Measurements from ENCODE around the gene TRNT1. TPM values are rescaled to one million over a fixed set of nuclear protein-coding genes. Genes with fewer than 3 reads are reported as not detected.
A peak's percentile ranks its signal among the peaks of the same experiment; 100 is the strongest.

TRNT1 gene
- total and polyA plus RNA-seq, 5 donors from 2014 or later, result 20.3 to 29.0 (median 26.2) TPM

GRCh38 chr3:3184876-3185275, 58.1 kb downstream of the TRNT1 start:
- Histone ChIP-seq H3K36me3 (ENCODE audit: control insufficient read depth, insufficient read depth, low read length) (no peaks in the 10 kb centered on the region), H3K4me1 (ENCODE audit: control insufficient read depth, insufficient read depth, low read length, poor library complexity, severe bottlenecking) (peaks cover under 1% of the 10 kb centered on the region), H3K4me3 (ENCODE audit: low read depth, low read length) (no peak overlapping the region), H3K27ac (ENCODE audit: insufficient read depth, low read length, poor library complexity, severe bottlenecking) (no peak overlapping the region), H3K9me3 (ENCODE audit: control insufficient read depth in 2 of 2, low read length in 2 of 2) (peaks cover 8 to 9% of the 10 kb centered on the region in 2 experiments), H3K27me3 (ENCODE audit: control insufficient read depth, insufficient read depth, low read length) (peaks cover 22% of the 10 kb centered on the region)
- Mint-ChIP-seq H3K27ac (no peak overlapping the region), H3K9me3 (peaks cover 0 to 16% (median 2%) of the 10 kb centered on the region in 7 donors), H3K27me3 (peaks cover 25% of the 10 kb centered on the region), H3K4me3 (no peak overlapping the region), H3K36me3 (no peaks in the 10 kb centered on the region), H3K4me1 (peaks cover 0 to 10% (median 2%) of the 10 kb centered on the region in 4 donors)
- ATAC-seq (ENCODE audit: low read depth in 2 of 2) (no peak), DNase-seq (no peak)

- DNase-seq (no peak), ATAC-seq (ENCODE audit: low read depth in 2 of 2) (no peak)
- H3K4me1 Mint-ChIP-seq, result peaks cover 4 to 30% (median 13%) of the 10 kb centered on the region in 4 donors
- peak overlapping the region in 1 of 4 donors; percentile 5 for H3K4me3 Mint-ChIP-seq
- Histone ChIP-seq H3K4me1 (ENCODE audit: control insufficient read depth, insufficient read depth, low read length, poor library complexity, severe bottlenecking) (peaks cover 14% of the 10 kb centered on the region), H3K9me3 (ENCODE audit: control insufficient read depth in 2 of 2, low read length in 2 of 2) (peaks cover 8 to 9% of the 10 kb centered on the region in 2 experiments), H3K27me3 (ENCODE audit: control insufficient read depth, insufficient read depth, low read length) (peaks cover 21% of the 10 kb centered on the region), H3K36me3 (ENCODE audit: control insufficient read depth, insufficient read depth, low read length) (no peaks in the 10 kb centered on the region), H3K27ac (ENCODE audit: insufficient read depth, low read length, poor library complexity, severe bottlenecking) (no peak overlapping the region), H3K4me3 (ENCODE audit: low read depth, low read length) (no peak overlapping the region)
- H3K36me3 Mint-ChIP-seq, result no peaks in the 10 kb centered on the region
- H3K27me3 Mint-ChIP-seq, result peaks cover 24% of the 10 kb centered on the region
- peak overlapping the region in 1 of 3 donors; percentile 8 for H3K27ac Mint-ChIP-seq
- H3K9me3 Mint-ChIP-seq, result peaks cover 0 to 16% (median 2%) of the 10 kb centered on the region in 7 donors
These were observed 62.5 kb downstream of the TRNT1 start for GRCh38 chr3:3189102-3189727.

GRCh38 chr3:3189961-3190360, 63.2 kb downstream of the TRNT1 start:
- H3K27ac Mint-ChIP-seq, result peak overlapping the region in 1 of 3 donors; percentile 8
- peaks cover 22% of the 10 kb centered on the region for H3K27me3 Mint-ChIP-seq
- H3K4me1 Mint-ChIP-seq, result peaks cover 4 to 30% (median 13%) of the 10 kb centered on the region in 4 donors

GRCh38 chr3:3191675-3192285, 65.0 kb downstream of the TRNT1 start:
- peak overlapping the region in 3 of 4 donors; percentile 21 to 69 (median 31) for H3K4me3 Mint-ChIP-seq

More at GRCh38 chr3:3189961-3190360, 63.2 kb downstream of the TRNT1 start:
- no peak overlapping the region for H3K4me3 ChIP-seq (ENCODE audit: low read depth, low read length)
- Mint-ChIP-seq H3K9me3 (peaks cover 0 to 16% (median 2%) of the 10 kb centered on the region in 7 donors), H3K36me3 (no peaks in the 10 kb centered on the region), H3K4me3 (no peak overlapping the region)
- H3K27me3 ChIP-seq (ENCODE audit: control insufficient read depth, insufficient read depth, low read length), result peaks cover 18% of the 10 kb centered on the region
- H3K9me3 ChIP-seq (ENCODE audit: control insufficient read depth in 2 of 2, low read length in 2 of 2), result peaks cover 8 to 9% of the 10 kb centered on the region in 2 experiments
- H3K36me3 ChIP-seq (ENCODE audit: control insufficient read depth, insufficient read depth, low read length), result no peaks in the 10 kb centered on the region
- peaks cover 14% of the 10 kb centered on the region for H3K4me1 ChIP-seq (ENCODE audit: control insufficient read depth, insufficient read depth, low read length, poor library complexity, severe bottlenecking)
- no peak for DNase-seq
- no peak for ATAC-seq (ENCODE audit: low read depth in 2 of 2)
- H3K27ac ChIP-seq (ENCODE audit: insufficient read depth, low read length, poor library complexity, severe bottlenecking), result no peak overlapping the region

GRCh38 chr3:3192286-3192675, 65.5 kb downstream of the TRNT1 start:
- peaks cover 0 to 5% (median 0%) of the 10 kb centered on the region in 7 donors for H3K9me3 Mint-ChIP-seq
- H3K4me3 ChIP-seq (ENCODE audit: low read depth, low read length), result peak overlapping the region; percentile 42

More at GRCh38 chr3:3191675-3192285, 65.0 kb downstream of the TRNT1 start:
- peak; percentile 24 to 63 for ATAC-seq (ENCODE audit: low read depth in 2 of 2)
- Mint-ChIP-seq H3K27ac (peak overlapping the region; percentile 69 to 75 (median 69)), H3K4me1 (peaks cover 4 to 30% (median 13%) of the 10 kb centered on the region in 4 donors), H3K36me3 (no peaks in the 10 kb centered on the region), H3K9me3 (peaks cover 0 to 8% (median 0%) of the 10 kb centered on the region in 7 donors), H3K27me3 (peaks cover 17% of the 10 kb centered on the region)
- DNase-seq, result peak in 1 of 3 donors; percentile 20
- peak overlapping the region; percentile 42 for H3K4me3 ChIP-seq (ENCODE audit: low read depth, low read length)
- peaks cover 14% of the 10 kb centered on the region for H3K4me1 ChIP-seq (ENCODE audit: control insufficient read depth, insufficient read depth, low read length, poor library complexity, severe bottlenecking)
- H3K9me3 ChIP-seq (ENCODE audit: control insufficient read depth in 2 of 2, low read length in 2 of 2), result peaks cover 2 to 6% of the 10 kb centered on the region in 2 experiments
- peaks cover 13% of the 10 kb centered on the region for H3K27me3 ChIP-seq (ENCODE audit: control insufficient read depth, insufficient read depth, low read length)
- no peaks in the 10 kb centered on the region for H3K36me3 ChIP-seq (ENCODE audit: control insufficient read depth, insufficient read depth, low read length)
- H3K27ac ChIP-seq (ENCODE audit: insufficient read depth, low read length, poor library complexity, severe bottlenecking), result no peak overlapping the region

GRCh38 chr3:3194861-3195260, 68.1 kb downstream of the TRNT1 start:
- Histone ChIP-seq H3K4me3 (ENCODE audit: low read depth, low read length) (no peak overlapping the region), H3K36me3 (ENCODE audit: control insufficient read depth, insufficient read depth, low read length) (no peaks in the 10 kb centered on the region), H3K4me1 (ENCODE audit: control insufficient read depth, insufficient read depth, low read length, poor library complexity, severe bottlenecking) (peaks cover 14% of the 10 kb centered on the region), H3K27ac (ENCODE audit: insufficient read depth, low read length, poor library complexity, severe bottlenecking) (no peak overlapping the region), H3K27me3 (ENCODE audit: control insufficient read depth, insufficient read depth, low read length) (peaks cover 7% of the 10 kb centered on the region), H3K9me3 (ENCODE audit: control insufficient read depth in 2 of 2, low read length in 2 of 2) (no peaks in the 10 kb centered on the region)
- ATAC-seq (ENCODE audit: low read depth in 2 of 2) (no peak), DNase-seq (no peak)
- Mint-ChIP-seq H3K36me3 (no peaks in the 10 kb centered on the region), H3K9me3 (no peaks in the 10 kb centered on the region), H3K4me3 (no peak overlapping the region), H3K4me1 (peaks cover 4 to 24% (median 13%) of the 10 kb centered on the region in 4 donors), H3K27ac (no peak overlapping the region), H3K27me3 (peaks cover 19% of the 10 kb centered on the region)

More at GRCh38 chr3:3192286-3192675, 65.5 kb downstream of the TRNT1 start:
- H3K36me3 Mint-ChIP-seq, result no peaks in the 10 kb centered on the region
- Histone ChIP-seq H3K4me1 (ENCODE audit: control insufficient read depth, insufficient read depth, low read length, poor library complexity, severe bottlenecking) (peaks cover 14% of the 10 kb centered on the region), H3K27ac (ENCODE audit: insufficient read depth, low read length, poor library complexity, severe bottlenecking) (no peak overlapping the region), H3K9me3 (ENCODE audit: control insufficient read depth in 2 of 2, low read length in 2 of 2) (peaks cover 0 to 1% of the 10 kb centered on the region in 2 experiments), H3K36me3 (ENCODE audit: control insufficient read depth, insufficient read depth, low read length) (no peaks in the 10 kb centered on the region), H3K27me3 (ENCODE audit: control insufficient read depth, insufficient read depth, low read length) (peaks cover 13% of the 10 kb centered on the region)
- peak overlapping the region in 2 of 3 donors; percentile 69 to 75 for H3K27ac Mint-ChIP-seq
- H3K4me1 Mint-ChIP-seq, result peaks cover 4 to 30% (median 13%) of the 10 kb centered on the region in 4 donors
- DNase-seq (no peak), ATAC-seq (ENCODE audit: low read depth in 2 of 2) (no peak)
- H3K4me3 Mint-ChIP-seq, result peak overlapping the region in 2 of 4 donors; percentile 31 to 69
- H3K27me3 Mint-ChIP-seq, result peaks cover 17% of the 10 kb centered on the region

- DNase-seq (peak in 1 of 3 donors; percentile 4), ATAC-seq (ENCODE audit: low read depth in 2 of 2) (no peak)
- Mint-ChIP-seq H3K27me3 (peaks cover 12% of the 10 kb centered on the region), H3K36me3 (no peaks in the 10 kb centered on the region), H3K4me3 (no peak overlapping the region), H3K27ac (no peak overlapping the region), H3K9me3 (no peaks in the 10 kb centered on the region), H3K4me1 (peaks cover 8 to 18% (median 15%) of the 10 kb centered on the region in 4 donors)
- H3K9me3 ChIP-seq (ENCODE audit: control insufficient read depth in 2 of 2, low read length in 2 of 2), result no peaks in the 10 kb centered on the region
- peaks cover 14% of the 10 kb centered on the region for H3K4me1 ChIP-seq (ENCODE audit: control insufficient read depth, insufficient read depth, low read length, poor library complexity, severe bottlenecking)
- no peak overlapping the region for H3K4me3 ChIP-seq (ENCODE audit: low read depth, low read length)
- H3K27ac ChIP-seq (ENCODE audit: insufficient read depth, low read length, poor library complexity, severe bottlenecking), result no peak overlapping the region
- no peaks in the 10 kb centered on the region for H3K36me3 ChIP-seq (ENCODE audit: control insufficient read depth, insufficient read depth, low read length)
- H3K27me3 ChIP-seq (ENCODE audit: control insufficient read depth, insufficient read depth, low read length), result peaks cover 4% of the 10 kb centered on the region
These were observed 69.6 kb downstream of the TRNT1 start for GRCh38 chr3:3196148-3196861.
